HG02610 (cell line): ENCODE data around the gene TBC1D3E.
"Not testable (repeated sequence)": the region's sequence is repeated elsewhere in the genome, so short reads cannot be mapped to it uniquely, and the experiment has no call there.

Source experiments
- ATAC-seq: cut with Tn5 transposase; IDR thresholded peaks from one replicate; pipeline ENCODE4 v1.9.1; 2021; ENCODE audit warnings: mild to moderate bottlenecking, moderate library complexity; ENCODE audit not compliant: unreplicated experiment

The TBC1D3E gene

GRCh38 chr17:38127651-38128050 lies at the start of gene TBC1D3E:
TBC1D3E (plus strand) TSS chr17:38127951; CDS start chr17:38129496, 1,545 bp downstream.
- ATAC-seq, result not testable (repeated sequence)

- ATAC-seq, result not testable (repeated sequence)
Observed at GRCh38 chr17:38087344-38087743, 40.4 kb upstream of the TBC1D3E start.

GRCh38 chr17:38088120-38088519 lies 39.6 kb upstream of the TBC1D3E start:
- not testable (repeated sequence) for ATAC-seq

GRCh38 chr17:38094059-38094694 lies 33.6 kb upstream of the TBC1D3E start:
- not testable (repeated sequence) for ATAC-seq

- ATAC-seq, result not testable (repeated sequence)
Observed at GRCh38 chr17:38099262-38099661, 28.5 kb upstream of the TBC1D3E start.

- not testable (repeated sequence) for ATAC-seq
Observed at GRCh38 chr17:38119829-38120228, 7.9 kb upstream of the TBC1D3E start.

- not testable (repeated sequence) for ATAC-seq
Observed at GRCh38 chr17:38134860-38135259, 7.1 kb downstream of the TBC1D3E start.
